GM20431 (cell line): ENCODE measurements around the gene ZBTB7A.

ENCODE experiments used
- in situ Hi-C: fragments of 300-500 bp; cut with MseI, MboI; formaldehyde crosslinking; loops from one replicate; pipeline ENCODE4 v1.15.0; 2020; ENCODE audit warnings: low sequenced_read_pairs; ENCODE audit not compliant: unreplicated experiment

The ZBTB7A gene

DNA sequence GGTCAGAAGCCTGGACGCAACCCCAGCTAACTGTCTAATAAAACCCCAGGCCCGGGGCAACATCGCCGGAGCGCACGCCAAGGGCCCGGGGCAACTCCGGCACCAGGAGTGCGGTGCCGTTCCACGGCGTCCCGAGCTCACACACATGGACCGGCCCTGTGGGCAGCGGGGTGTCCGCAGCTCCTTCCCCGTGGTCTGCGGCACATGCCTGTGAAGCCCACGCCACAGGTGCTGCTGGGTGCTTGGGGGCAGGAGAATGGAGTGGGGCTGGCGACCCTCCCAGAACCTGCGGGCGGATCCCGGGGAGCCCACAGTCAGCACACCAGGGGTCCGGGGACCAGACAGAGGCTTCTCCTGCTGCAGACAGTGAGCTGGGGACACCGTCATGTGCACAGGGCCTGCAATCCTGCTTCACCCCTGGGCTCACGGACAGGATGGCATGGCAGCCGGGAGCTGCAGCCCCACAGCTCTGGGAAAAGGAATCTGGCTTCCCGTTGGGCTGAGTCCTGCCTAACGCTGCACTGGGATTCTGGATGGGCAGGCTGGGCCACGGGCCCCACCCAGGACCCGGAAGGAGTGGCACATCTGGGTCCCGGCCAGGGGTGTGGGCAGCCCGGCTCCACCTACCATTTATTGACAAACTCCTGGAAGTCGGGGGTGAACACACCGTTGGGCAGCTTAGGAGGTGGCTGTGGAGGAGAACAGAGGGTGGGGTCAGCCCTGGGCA lies 28.2 kb upstream of the ZBTB7A start:
- in situ Hi-C loops: no loop called here

DNA sequence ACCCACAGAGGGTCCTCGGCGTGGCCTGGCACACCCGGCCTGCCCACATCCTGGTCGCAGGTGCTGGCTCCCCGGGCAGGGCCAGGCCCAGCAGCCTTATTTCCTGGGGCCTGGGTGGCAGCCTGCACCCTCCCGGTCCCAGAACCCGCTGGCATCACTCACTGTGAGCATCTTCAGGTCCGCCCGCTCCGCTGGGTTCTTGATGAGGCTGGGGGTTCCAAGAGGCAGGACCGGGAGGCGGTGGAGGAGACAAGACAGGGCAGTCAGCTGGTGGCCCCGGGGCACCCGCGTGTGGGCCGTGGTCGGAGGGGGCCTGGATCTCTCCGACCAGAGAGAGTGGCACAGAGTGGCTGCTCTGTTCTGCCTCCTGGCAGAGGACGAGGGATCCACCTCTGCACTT lies 27.6 kb upstream of the ZBTB7A start:
- in situ Hi-C loops: no loop called here

DNA sequence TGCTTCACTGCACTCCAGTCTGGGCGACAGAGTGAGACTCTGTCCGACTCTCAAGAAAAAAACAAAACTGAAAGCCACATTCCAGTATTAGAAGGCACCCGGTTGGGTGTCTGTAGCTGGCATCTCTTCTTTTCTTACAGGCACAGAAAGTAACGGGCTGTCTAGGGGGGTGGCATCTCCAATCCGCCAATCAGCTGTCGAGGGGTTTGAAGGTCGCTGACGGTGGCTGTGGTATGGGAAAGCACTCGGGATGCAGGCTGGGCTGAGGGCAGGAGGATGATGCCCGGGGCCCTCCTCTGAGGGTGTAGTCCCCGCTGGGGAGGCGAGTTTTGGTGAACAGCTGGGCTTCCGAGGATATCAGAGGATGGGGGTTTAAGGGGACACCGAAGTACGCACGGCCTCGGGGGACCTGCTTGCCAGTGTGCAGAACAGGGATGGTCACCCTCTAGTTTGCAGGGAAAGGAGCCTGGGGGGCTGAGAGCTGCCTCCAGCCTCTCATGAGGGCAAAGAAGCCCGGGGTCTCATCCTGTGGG lies 27.0 kb upstream of the ZBTB7A start:
- in situ Hi-C loops: no loop called here

DNA sequence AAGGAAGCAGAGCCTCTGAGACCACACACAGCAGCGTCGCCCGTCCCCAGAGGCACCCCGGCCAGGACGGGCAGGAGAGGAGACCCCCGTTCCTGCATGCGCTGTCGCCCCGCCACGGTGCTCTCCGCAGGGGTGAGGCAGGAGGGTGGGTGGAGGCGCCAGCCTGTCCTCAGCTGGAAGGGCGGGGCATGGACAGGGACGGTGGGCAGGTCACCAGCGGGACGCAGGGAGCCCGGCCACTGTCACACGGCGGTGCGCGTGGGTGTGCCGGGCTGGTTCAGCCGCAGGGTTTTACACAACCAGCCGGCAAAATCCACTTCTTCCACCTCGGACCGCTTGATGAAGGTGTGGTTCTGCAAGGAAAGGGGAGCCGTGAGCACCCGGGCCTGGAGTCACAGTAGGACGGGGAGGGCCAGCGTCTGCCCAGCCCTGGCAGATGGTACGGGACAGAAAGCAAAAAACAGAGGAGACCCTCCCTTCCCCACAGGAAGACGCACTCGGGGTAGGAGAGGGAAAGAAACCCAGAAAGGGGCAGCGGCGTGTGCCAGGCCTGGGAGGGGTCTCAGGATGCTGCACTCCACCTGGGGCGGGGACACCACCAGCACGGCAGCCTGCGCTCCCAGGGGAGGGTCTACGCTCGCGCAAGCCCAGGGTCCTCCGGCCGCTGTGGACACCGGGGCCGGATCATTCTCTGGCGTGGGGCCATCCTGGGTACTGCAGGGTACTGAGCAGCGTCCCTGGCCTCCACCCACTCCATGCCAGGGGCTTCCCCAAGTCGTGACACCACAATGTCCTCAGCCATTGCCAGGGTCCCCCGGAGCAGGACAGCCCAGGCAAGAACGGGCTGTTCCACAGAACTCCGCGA lies 23.9 kb upstream of the ZBTB7A start:
- in situ Hi-C loops: no loop called here

DNA sequence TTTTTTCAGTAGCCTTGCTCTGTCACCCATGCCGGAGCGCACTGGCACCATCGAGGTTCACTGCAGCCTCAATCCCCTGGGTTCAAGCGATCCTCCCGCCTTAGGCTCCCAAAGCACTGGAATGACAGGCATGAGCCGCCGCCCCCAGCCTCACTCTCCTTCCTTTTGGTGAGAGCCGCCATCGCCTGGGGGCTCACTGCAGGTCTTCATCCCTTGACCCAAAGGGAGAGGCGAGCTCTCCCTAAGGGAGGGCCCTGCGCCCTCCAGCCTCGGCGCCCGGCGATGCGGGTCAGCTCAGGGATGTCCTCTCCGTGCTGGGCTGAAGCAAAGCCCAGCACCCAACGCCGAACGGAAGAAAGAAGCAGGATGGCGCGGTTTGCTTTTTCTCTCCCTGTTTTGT lies 23.2 kb upstream of the ZBTB7A start:
- in situ Hi-C loops: no loop called here

DNA sequence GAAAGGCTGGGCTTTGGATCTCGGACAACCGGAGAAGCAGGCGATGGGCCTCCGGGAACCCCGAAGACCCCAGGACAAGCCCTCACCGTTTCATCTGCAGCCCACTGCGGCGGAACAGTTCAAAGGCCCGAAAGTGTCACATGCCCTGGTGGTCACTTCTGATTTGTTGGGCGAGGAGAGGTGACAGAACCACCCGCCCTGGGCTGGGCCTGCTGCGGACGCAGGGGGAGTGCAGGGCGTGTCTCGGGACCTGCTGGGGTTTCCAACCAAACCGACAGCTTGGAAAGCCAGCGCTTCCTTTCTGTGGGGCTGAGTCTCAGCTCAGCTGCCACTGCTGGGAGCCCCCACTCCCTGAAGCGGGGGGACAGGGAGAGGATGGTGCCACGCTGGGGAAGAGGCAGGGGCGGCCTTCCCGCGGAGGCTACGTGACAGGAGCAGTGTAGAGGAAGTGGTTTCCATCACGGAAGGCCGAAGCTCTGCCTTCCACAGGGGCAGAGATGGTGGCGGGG lies 22.8 kb upstream of the ZBTB7A start:
- in situ Hi-C loops: no loop called here

DNA sequence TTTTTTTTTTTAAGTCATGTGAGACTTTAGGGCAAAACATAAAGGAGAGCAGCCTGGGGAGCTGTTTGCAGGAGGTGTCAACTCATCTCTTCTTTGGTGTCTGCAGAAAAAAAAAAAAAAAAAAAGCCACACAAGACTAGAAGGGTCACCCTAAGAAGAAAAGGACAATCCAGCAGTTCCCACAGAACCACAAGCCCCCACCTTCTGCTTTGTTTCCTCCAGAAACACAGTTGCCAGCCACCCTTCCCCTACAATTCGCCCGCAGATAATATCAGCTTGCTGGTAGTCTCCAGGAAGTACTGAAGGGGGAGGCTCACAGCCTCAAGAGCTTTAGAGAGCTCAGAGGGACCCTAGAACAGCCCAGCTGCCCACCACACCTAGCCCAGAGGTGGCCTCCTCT lies 22.3 kb upstream of the ZBTB7A start:
- in situ Hi-C loops: no loop called here

DNA sequence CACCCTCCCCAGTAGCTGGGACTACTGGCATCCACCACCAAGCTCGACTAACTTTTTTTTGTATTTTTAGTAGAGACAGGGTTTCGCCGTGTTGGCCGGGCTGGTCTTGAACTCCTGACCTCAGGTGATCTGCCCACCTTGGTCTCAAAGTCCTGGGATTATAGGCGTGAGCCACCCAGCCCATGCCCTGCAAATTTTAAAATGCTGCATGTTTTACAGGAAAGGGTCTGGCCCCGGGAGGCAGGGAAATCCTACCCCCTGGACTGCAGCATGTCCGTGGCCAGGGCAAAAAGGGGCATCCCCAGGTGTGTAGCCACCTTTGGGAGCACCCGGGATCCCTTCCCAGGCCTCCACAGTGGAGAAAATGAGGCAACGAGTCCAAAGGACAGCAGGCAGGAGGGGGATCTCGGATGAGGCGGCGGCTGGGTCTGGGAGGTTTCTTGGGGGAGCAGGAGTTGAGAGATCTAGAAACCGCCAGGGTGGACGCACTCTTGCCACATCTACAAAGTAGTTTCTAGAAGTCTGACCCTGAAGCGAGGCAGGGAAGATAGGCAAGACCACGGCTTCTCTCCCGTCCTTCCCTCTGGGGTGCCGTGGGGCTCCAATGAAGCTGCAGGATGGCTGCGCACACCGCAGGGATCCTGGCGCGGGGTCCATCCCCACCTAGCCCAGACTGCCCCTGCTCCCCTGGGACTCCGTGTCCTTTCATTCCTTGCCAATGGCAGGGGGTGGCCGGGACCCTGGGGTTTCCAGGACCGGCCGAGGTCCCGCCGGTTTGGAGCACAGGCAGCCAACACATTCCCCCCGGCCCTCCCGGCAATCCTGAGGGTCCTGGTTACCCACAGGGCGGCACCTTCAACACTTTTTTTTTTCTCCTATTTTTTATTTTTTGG lies 21.3 kb upstream of the ZBTB7A start:
- in situ Hi-C loops: no loop called here

DNA sequence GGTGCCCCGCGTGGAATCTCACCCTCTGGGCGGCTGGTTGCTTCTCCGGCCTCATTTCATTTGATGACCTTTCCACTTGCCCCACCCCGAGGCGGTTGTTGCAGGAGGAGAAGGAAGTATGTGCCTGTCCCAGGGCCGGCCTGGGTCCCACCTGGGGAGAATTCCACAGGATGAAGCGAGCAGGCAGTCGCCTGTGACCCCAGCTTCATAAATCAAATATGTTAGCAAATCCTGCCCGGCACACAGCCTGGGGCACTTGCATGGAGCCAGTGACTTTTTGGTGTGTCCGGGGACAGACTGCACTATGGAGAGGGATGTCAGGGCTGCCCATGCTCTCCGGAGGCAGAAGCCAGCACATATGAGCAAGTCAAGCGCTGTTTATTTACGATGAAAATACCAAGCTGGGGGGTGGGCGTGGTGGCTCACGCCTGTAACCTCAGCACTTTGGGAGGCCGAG lies 19.7 kb upstream of the ZBTB7A start:
- in situ Hi-C loops: no loop called here

DNA sequence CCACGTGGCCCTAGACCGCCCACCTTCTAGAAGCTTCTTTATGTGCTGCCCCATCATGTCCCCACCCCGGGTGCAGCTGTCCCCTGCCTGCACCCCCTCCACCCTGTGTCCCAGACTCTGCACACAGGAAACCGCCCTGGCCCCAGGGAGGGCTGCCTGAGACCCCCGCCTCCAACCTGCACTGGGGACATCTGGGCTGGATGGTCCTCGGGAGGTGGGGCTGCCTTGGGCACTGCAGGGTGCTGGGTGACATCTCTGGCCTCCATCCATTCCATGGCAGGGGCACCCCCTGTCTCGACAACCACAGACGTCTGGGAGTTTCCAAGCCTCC lies 17.8 kb upstream of the ZBTB7A start:
- in situ Hi-C loops: no loop called here

DNA sequence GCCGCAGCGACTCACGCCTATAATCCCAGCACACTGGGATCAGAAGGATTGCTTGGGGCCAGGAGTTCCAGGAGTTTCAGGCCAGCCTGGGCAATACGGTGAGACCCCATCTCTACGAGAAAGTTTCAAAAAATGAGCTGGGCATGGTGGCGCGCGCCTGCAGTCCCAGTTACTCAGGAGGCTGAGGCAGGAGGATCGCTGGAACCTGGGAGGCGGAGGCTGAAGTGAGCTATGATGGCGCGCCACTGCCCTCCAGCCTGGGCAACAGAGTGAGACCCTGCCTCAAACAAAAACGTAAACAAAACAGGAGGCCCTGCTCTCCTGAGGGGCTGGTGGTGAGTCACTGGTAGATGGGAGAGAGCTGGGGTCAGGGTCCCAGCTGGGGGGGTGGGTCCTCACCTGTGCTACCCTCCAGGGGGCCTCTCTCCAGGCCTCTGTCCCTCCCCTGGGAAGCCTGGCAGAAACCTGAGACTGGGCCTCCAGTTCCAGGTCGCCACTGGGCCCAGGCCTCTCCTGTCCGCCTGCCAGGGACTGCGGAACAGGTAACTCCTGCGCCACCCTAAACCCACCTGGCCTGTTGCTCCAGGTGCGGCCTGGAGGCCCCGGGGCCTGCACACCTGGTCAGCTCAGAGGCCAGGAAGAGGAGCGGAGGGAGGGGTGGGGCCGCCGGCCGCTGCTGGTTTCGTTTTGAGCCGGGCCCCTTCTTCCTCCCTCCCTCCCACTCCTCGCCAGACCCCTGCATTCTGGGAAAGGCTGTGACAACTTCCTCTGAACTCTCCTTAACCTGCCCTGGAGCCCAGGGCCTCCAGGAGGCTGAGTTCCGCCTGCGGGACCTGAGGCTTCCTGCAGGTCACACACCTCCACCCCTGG lies 17.2 kb upstream of the ZBTB7A start:
- in situ Hi-C loops: no loop called here

DNA sequence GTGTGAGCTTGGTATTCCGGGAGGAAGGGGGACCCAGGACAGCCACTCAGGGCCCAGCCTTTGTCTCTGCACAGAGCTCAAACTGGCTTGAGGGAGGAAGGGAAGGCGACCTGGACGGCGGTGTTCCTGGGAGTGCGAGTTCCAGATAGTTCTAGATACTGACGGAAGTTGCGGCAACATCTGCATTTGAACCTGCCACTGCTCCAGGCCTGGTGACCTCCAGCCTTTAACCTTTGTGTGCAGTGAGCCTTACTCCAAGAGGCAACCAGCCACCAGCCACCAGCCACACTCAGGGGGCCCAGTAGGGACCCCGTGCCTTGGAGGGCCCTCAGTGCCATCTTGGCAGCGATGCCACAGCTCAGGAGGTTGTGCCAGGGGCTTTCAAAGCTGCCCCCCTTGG lies 15.5 kb upstream of the ZBTB7A start:
- in situ Hi-C loops: no loop called here

DNA sequence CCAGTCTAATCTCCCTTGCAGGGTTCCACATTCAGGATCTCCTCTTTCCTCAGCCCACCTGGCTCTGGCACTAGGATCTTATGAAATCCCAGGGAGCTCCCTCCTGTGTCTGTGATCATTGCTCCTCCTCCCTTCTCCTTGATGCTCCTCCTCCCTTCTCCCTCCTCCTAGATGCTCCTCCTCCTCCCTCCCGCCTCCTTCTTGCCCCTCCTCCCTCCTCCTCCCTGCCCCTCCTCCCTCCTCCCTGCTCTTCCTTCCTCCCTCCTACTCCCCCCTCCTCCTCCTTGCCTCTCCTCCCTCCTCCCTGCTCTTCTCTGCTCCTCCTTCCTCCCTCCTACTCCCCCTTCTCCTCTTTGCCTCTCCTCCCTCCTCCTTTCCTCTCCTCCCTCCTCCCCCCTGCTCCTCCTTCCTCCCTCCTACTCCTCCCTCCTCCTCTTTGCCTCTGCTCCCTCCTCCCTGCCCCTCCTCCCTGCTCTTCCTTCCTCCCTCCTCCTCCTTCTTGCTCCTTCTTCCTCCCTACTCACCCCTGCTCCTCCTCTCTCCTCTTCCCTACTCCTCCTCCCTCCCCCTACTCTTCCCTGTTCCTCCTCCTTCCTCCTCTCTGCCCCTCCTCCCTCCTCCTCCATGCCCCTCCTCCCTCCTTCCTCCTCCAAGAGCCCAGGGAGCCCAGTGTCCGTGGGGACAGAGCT lies 14.9 kb upstream of the ZBTB7A start:
- in situ Hi-C loops: no loop called here

DNA sequence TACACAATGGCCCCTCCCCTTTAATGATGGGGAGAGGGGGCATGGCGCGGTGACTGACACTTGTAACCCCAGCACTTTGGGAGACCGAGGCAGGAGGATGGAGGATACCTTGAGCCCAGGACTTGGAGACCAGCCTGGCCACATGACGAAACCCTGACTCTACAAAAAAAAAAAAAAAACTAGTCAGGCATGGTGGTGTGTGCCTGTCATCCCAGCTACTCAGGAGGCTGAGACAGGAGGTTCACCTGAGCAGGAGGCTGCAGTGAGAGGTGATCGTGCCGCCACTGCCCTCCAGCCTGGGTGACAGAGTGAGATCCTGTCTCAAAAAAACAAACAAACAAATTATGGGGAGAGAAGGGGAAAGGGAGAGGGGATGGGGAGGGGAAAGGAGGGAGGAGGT lies 13.8 kb upstream of the ZBTB7A start:
- in situ Hi-C loops: no loop called here

DNA sequence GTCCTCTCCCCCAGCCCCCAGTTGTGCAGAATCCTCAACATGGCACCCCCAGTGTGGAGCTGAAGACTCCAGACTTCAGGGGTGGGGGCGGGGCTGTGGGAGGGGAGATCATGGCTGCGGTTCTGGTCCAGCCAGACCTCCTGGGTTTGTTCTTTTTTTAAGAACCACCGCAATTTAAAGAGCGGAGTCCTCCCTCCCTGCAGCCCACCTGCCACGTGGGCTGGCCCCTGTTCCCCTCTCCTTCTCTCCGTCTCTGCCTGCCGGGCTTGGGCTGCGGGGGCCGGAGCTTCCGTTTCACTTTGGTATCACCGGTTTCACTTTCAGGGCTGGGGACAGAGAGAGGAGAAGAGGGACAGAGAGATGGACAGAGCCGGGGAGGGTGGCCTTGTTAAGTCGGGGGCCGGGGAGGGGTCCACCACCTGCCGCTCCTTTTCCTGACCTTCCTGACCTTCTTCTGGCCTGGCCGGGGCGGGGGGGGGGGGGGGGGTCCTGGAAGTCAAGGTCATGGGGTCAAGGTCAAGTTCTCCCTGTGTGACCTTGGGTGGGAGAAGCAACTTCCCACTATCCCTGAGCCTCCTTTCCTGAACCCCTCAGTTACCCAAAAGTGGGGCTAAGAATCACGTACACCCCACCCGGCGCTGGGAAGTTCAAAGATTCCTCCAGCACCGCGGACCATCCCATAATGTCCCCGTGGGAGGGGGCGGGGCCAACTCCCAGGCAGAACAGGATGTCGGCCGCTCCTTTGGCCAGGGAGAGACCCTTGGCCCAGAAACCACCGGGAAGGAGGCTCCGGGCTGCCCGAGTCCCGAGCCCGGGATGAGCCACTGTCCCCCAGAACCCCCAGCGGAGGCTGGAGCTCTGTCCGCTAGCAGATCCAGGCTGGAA lies 11.3 kb upstream of the ZBTB7A start:
- in situ Hi-C loops: no loop called here

DNA sequence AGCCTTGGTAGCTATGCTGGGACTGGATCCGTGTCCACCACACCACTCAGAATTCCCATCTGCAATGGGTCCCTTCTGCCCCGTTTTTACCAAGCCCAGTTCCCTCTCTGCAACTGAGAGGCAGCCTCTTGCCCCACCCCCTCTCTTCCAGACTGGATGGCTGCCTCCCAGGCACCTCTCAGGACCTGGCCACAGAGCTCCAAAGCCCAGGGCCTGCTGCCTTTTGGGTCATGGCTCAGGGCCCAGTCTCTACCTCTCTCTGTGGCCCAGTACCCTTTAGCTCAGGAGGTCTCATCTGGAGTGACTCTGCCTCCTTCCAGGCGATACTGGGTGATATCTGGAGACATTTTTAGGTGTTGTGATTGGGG lies 10.3 kb upstream of the ZBTB7A start:
- in situ Hi-C loops: no loop called here

DNA sequence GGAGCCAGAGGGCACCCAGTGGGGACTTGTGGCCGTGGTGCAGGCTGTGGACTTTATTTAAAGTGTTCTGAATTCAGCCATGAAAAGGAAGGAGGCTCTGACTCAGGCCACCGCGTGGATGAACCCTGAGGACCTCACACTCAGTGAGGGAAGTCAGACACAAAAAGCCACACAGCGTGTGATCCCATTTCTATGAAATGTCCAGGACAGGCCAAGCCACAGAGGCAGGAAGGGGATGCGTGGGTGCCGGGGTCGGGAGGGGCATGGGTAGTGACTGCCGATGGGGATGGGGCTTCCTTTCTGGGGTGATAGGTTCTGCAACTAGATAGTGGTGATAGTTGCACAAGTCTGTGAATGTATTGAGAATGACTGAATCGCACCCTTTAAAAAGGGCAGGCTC lies 8.7 kb upstream of the ZBTB7A start:
- in situ Hi-C loops: no loop called here

DNA sequence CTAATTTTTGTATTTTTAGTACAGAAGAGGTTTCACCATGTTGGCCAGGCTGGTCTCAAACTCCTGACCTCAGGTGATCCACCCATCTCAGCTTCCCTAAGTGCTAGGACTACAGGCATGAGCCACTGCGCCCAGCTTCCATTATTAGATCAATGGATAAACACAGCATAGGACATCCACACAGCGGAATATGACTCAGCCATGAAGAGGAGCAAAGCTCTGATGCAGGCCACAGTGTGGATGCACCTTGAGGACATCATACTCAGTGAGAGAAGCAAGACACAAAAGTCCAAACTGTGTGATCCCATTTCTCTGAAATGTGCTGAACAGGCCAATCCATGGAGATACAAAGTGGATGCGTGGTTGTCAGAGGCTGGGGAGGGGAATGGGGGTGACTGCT lies 4.9 kb upstream of the ZBTB7A start:
- in situ Hi-C loops: no loop called here
